Lower lobe of right lung (tissue), 2 donors: ENCODE data around the gene RBM23. TPM values are rescaled to one million over a fixed set of nuclear protein-coding genes. Genes with fewer than 3 reads are reported as not detected.

ENCODE experiments used
- ATAC-seq, 2 donors: fragments of 200-7000 bp; cut with Tn5 transposase; one replicate each; pipeline ENCODE4 v1.9.1; 2020 to 2022; ENCODE audit warnings: mild to moderate bottlenecking in 2 of 2, moderate library complexity in 2 of 2
- DNase-seq: peaks from one replicate; pipeline ENCODE4 v3.0.0-alpha.2; 2020
- H3K27ac ChIP-seq: fragments of 200-600 bp; one replicate; pipeline ENCODE4 v1.8.0; 2022
- H3K27me3 ChIP-seq: fragments of 200-600 bp; one replicate; pipeline ENCODE4 v1.8.0; 2022; ENCODE audit warnings: low read depth
- H3K36me3 ChIP-seq: fragments of 200-600 bp; one replicate; pipeline ENCODE4 v1.8.0; 2022; ENCODE audit warnings: mild to moderate bottlenecking
- H3K4me1 ChIP-seq: fragments of 200-600 bp; one replicate; pipeline ENCODE4 v1.8.0; 2022
- H3K4me3 ChIP-seq: fragments of 200-600 bp; one replicate; pipeline ENCODE4 v1.8.0; 2022; ENCODE audit warnings: mild to moderate bottlenecking
- H3K9me3 ChIP-seq: fragments of 200-600 bp; one replicate; pipeline ENCODE4 v1.8.0; 2022
- intact Hi-C: fragments of 100-400 bp; cut with DNase I; formaldehyde crosslinking; loops from one replicate; pipeline ENCODE4 v1.11.0; 2022
- total RNA-seq: library from RNA; stranded (reverse); fragmentation: NEBNext Ultra II Directional; extraction: Animal tissue kit (Norgen Biotek cat#: 25700); gene quantifications from one replicate; pipeline ENCODE4 v1.2.1, GENCODE V29; 2021
- TF ChIP-seq, protein P1 (sequence below): fragments of 200-600 bp; IDR thresholded peaks from one replicate; pipeline ENCODE4 v1.8.0; 2022; ENCODE audit warnings: antibody characterized with exemption, mild to moderate bottlenecking
- donor health status: DM: no; HTN: yes; CAD: no; lungs with severe emphysema.

The RBM23 gene
- total RNA-seq, 1 donor from 2014 or later = 91.4 TPM

DNA sequence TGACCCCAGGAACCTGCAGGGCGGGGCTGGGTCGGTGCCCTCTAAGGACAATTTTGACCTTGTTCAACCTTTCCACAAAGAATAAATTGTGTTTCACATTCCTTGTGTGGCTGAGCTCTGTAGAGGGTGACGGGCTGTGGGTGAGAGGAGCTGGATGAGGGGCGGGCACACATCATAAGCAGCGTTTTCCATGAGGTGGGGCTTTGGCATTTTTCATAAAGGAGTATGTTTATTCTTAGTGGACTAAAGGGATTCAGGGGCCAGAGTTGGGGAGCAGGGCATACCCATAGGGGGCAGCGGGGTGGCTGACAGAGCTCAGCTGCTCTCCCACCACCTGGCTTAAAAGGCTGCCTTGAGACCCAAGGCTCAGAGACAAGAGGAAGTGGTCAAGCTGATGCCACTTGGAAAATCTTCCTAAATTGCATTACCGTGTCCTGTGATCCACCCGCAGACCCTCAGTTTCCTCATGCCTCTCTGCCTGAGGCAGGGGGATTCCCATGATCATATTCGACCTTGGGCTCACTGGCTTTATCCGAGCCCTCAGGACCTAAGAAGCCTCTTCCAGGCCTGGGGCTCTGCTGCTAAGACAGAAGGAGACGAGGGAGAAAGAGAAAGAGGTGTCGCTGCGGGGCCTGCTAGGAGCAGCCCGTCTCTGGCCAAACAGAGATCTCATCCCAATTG is 71.1 kb downstream of the RBM23 start:
- TF ChIP-seq, protein P1, sequence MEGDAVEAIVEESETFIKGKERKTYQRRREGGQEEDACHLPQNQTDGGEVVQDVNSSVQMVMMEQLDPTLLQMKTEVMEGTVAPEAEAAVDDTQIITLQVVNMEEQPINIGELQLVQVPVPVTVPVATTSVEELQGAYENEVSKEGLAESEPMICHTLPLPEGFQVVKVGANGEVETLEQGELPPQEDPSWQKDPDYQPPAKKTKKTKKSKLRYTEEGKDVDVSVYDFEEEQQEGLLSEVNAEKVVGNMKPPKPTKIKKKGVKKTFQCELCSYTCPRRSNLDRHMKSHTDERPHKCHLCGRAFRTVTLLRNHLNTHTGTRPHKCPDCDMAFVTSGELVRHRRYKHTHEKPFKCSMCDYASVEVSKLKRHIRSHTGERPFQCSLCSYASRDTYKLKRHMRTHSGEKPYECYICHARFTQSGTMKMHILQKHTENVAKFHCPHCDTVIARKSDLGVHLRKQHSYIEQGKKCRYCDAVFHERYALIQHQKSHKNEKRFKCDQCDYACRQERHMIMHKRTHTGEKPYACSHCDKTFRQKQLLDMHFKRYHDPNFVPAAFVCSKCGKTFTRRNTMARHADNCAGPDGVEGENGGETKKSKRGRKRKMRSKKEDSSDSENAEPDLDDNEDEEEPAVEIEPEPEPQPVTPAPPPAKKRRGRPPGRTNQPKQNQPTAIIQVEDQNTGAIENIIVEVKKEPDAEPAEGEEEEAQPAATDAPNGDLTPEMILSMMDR = no peak
- Histone ChIP-seq H3K36me3 (peaks cover 42% of the 10 kb centered on the region), H3K4me3 (no peak overlapping the region), H3K27me3 (no peaks in the 10 kb centered on the region), H3K4me1 (peaks cover 63% of the 10 kb centered on the region), H3K27ac (peak overlapping the region; percentile 81), H3K9me3 (no peaks in the 10 kb centered on the region)
- ATAC-seq (no peak), DNase-seq (peak; percentile 45)
- intact Hi-C loops = no loop called here

DNA sequence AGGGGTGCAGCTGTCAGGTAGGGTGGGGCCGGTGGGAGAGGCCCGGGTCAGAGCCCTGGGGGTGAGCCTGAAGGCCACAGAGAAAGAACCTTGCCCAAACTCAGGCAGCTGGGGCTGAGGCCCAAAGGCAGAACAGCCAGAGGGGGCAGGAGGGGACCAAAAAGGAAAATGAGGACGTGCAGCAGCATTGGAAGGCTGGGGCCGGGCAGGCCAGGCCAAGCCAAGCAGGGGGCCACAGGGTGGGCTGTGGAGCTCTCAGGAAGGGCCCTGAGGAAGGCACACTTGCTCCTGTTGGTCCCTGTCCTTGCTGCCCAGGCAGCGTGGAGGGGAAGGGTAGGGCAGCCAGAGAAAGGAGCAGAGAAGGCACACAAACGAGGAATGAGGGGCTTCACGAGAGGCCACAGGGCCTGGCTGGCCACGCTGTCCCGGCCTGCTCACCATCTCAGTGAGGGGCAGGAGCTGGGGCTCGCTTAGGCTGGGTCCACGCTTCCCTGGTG is 72.1 kb downstream of the RBM23 start:
- H3K4me3 ChIP-seq = no peak overlapping the region
- ATAC-seq (no peak), DNase-seq (peak; percentile 26)
- intact Hi-C loops = no loop called here
- TF ChIP-seq, protein P1 = no peak
- H3K27me3 ChIP-seq = no peaks in the 10 kb centered on the region
- peaks cover 52% of the 10 kb centered on the region for H3K36me3 ChIP-seq
- H3K27ac ChIP-seq = peak overlapping the region; percentile 37
- peaks cover 59% of the 10 kb centered on the region for H3K4me1 ChIP-seq
- H3K9me3 ChIP-seq = no peaks in the 10 kb centered on the region

DNA sequence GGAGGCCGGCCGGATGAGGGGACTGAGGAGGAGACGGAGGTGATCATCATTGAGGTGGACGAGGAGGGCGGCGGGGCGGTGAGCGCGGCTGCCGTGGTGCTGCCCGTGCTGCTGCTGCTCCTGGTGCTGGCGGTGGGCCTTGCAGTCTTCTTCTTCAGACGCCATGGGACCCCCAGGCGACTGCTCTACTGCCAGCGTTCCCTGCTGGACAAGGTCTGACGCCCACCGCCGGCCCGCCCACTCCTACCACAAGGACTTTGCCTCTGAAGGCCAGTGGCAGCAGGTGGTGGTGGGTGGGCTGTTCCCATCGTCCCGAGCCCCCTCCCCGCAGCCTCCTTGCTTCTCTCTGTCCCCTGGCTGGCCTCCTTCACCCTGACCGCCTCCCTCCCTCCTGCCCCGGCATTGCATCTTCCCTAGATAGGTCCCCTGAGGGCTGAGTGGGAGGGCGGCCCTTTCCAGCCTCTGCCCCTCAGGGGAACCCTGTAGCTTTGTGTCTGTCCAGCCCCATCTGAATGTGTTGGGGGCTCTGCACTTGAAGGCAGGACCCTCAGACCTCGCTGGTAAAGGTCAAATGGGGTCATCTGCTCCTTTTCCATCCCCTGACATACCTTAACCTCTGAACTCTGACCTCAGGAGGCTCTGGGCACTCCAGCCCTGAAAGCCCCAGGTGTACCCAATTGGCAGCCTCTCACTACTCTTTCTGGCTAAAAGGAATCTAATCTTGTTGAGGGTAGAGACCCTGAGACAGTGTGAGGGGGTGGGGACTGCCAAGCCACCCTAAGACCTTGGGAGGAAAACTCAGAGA is 72.9 kb downstream of the RBM23 start:
- Histone ChIP-seq H3K27ac (peak overlapping the region; percentile 37), H3K36me3 (peaks cover 60% of the 10 kb centered on the region), H3K4me3 (no peak overlapping the region), H3K27me3 (no peaks in the 10 kb centered on the region), H3K9me3 (no peaks in the 10 kb centered on the region), H3K4me1 (peaks cover 56% of the 10 kb centered on the region)
- ATAC-seq (no peak), DNase-seq (peak; percentile 43)
- TF ChIP-seq, protein P1 = no peak
- intact Hi-C loops = no loop called here

DNA sequence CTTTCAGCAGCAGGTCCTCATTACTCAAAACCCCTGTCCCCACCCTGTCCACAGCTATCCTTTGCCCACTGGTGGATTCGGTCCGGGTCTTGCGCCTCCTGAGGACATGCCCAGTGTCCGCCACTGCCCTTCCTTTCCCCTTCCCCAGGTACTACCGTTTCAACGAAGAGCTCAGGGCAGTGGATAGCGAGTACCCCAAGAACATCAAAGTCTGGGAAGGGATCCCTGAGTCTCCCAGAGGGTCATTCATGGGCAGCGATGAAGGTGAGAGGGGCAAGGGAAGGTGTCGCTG is 73.9 kb downstream of the RBM23 start:
- peaks cover 52% of the 10 kb centered on the region for H3K4me1 ChIP-seq
- H3K9me3 ChIP-seq = no peaks in the 10 kb centered on the region
- no peak for ATAC-seq
- TF ChIP-seq, protein P1 = no peak
- H3K4me3 ChIP-seq = no peak overlapping the region
- peaks cover 64% of the 10 kb centered on the region for H3K36me3 ChIP-seq
- intact Hi-C loops = no loop called here
- no peak overlapping the region for H3K27ac ChIP-seq
- peak; percentile 20 for DNase-seq
- no peaks in the 10 kb centered on the region for H3K27me3 ChIP-seq

DNA sequence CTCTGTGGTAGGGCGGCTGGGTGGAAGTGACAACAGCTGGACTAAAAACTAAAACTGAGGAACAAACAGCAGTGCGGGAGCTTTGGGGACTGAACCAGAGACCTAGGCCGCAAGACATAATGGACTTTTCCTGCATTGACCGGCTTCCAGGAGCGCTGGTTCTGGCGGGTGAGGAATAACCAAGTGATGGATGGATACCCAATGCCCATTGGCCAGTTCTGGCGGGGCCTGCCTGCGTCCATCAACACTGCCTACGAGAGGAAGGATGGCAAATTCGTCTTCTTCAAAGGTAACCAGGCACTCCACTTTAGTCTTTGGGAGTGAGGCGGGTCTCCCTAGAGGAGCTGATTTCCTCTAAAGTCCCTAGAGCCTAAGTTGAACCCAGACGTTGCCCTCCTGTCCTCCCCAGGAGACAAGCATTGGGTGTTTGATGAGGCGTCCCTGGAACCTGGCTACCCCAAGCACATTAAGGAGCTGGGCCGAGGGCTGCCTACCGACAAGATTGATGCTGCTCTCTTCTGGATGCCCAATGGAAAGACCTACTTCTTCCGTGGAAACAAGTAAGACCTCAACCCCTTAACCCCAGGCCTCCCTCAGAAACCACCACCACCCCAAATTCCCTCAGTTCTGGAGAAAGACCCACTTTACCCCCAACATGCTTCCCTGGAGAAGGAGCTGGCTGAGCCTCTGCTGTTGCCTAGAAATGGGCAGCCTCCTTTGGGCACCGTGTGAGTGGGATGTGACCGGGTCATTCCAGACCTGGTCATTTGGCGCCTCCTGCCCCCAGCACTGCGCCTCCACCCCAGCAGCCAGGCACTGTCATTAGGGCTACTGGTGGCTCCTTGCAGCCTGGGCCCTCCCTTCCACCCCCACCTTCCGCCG is 74.5 kb downstream of the RBM23 start:
- no peaks in the 10 kb centered on the region for H3K27me3 ChIP-seq
- TF ChIP-seq, protein P1 = no peak
- ATAC-seq (no peak), DNase-seq (peak; percentile 19)
- intact Hi-C loops = no loop called here
- H3K9me3 ChIP-seq = no peaks in the 10 kb centered on the region
- peaks cover 53% of the 10 kb centered on the region for H3K4me1 ChIP-seq
- peaks cover 64% of the 10 kb centered on the region for H3K36me3 ChIP-seq
- H3K27ac ChIP-seq = no peak overlapping the region
- H3K4me3 ChIP-seq = no peak overlapping the region
